RWPE1 (cell line): ENCODE data around the gene LACRT.

Experiments
- CTCF ChIA-PET: fragments of 350-600 bp; sonication (Branson Sonifier 250); formaldehyde crosslinking; extraction: SDS; loops from one replicate; lab custom pipeline; 2021; lab: Yijun Ruan, JAX
- POLR2A ChIA-PET: fragments of 400-600 bp; formaldehyde crosslinking; extraction: SDS; loops from one replicate; lab custom pipeline; 2020; ENCODE audit warnings: antibody characterized with exemption; ENCODE audit not compliant: low non-redundant PET; lab: Yijun Ruan, JAX
- DNase-seq: peaks from one replicate; pipeline ENCODE4 v3.0.0; 2012; ENCODE audit warnings: low spot score
- H3K27ac ChIP-seq: fragments of 450-650 bp; 2 replicates; pipeline ENCODE4 v1.5.1; 2017
- CTCF ChIP-seq: fragments of 450-650 bp; conservative IDR thresholded peaks from 2 replicates; pipeline ENCODE4 v1.5.1; 2017; ENCODE audit warnings: low read depth, mild to moderate bottlenecking

LACRT gene

GRCh38 chr12:54629925-54630324 is 4.8 kb downstream of the LACRT start:
- no peak for TF ChIP-seq CTCF
- no peak overlapping the region for H3K27ac ChIP-seq
- no peak for DNase-seq
- ChIA-PET POLR2A (no interaction called here), CTCF (no interaction called here)

GRCh38 chr12:54628186-54628846 is 6.4 kb downstream of the LACRT start:
- H3K27ac ChIP-seq, result no peak overlapping the region
- DNase-seq, result no peak
- ChIA-PET CTCF (interaction anchor here (0.7 to 1.0 kb wide), 2 partner anchors 9 to 31 kb away, joined by 3 read pairs; no protein-coding TSS in a partner anchor), POLR2A (no interaction called here)
- no peak for TF ChIP-seq CTCF

GRCh38 chr12:54627304-54627703 is 7.4 kb downstream of the LACRT start:
- TF ChIP-seq CTCF, result no peak
- no peak for DNase-seq
- no peak overlapping the region for H3K27ac ChIP-seq
- POLR2A ChIA-PET, result no interaction called here
- CTCF ChIA-PET, result no interaction called here

GRCh38 chr12:54625598-54625997 is 9.1 kb downstream of the LACRT start:
- DNase-seq, result no peak
- ChIA-PET CTCF (interaction anchor here (0.5 kb wide), 1 partner anchor 25 kb away, joined by 7 read pairs; no protein-coding TSS in a partner anchor), POLR2A (no interaction called here)
- TF ChIP-seq CTCF, result no peak
- no peak overlapping the region for H3K27ac ChIP-seq

- ChIA-PET POLR2A (no interaction called here), CTCF (interaction anchor here (0.7 kb wide), 1 partner anchor 22 kb away, joined by 3 read pairs; no protein-coding TSS in a partner anchor)
- no peak overlapping the region for H3K27ac ChIP-seq
- no peak for TF ChIP-seq CTCF
- no peak for DNase-seq
Measured at GRCh38 chr12:54624315-54625279, 10.1 kb downstream of the LACRT start.

GRCh38 chr12:54622463-54623183 is 12.1 kb downstream of the LACRT start:
- CTCF ChIA-PET, result interaction anchor here (0.6 to 0.7 kb wide), 5 partner anchors 30 to 846 kb away, joined by 3 to 4 read pairs (median 4); no protein-coding TSS in a partner anchor
- POLR2A ChIA-PET, result no interaction called here
- TF ChIP-seq CTCF, result 0 out of 2 replicates have a peak, but pooled peaks have one; percentile 5
- no peak overlapping the region for H3K27ac ChIP-seq
- peak; percentile 30 for DNase-seq
